NCI-H187 treated with DMSO at 0.1 percent for 48 hours (cell line): ENCODE measurements around the gene GRID1.

Source experiments
- DNase-seq: peaks from one replicate; lab custom pipeline; 2025; lab: John Stamatoyannopoulos, UW

The GRID1 gene

GRCh38 chr10:86368987-86369386 is 2.4 kb upstream of the GRID1 start:
- no peak for DNase-seq

- DNase-seq: no peak
Observed at GRCh38 chr10:86368046-86368445, 1.5 kb upstream of the GRID1 start.

GRCh38 chr10:86367152-86367951 is 757 bp upstream of the GRID1 start:
- no peak for DNase-seq

- no peak for DNase-seq
Observed at GRCh38 chr10:86366902-86367151, 232 bp upstream of the GRID1 start.

- DNase-seq: no peak
Observed at GRCh38 chr10:86365346-86366032, 1.1 kb downstream of the GRID1 start.

- no peak for DNase-seq
Observed at GRCh38 chr10:86364491-86365345, 1.9 kb downstream of the GRID1 start.

GRCh38 chr10:86363833-86364490 is 2.6 kb downstream of the GRID1 start:
- DNase-seq: no peak

- DNase-seq: no peak
Observed at GRCh38 chr10:86363184-86363832, 3.3 kb downstream of the GRID1 start.

- no peak for DNase-seq
Observed at GRCh38 chr10:86362586-86363183, 3.9 kb downstream of the GRID1 start.

GRCh38 chr10:86362129-86362527 is 4.5 kb downstream of the GRID1 start:
- DNase-seq: no peak

GRCh38 chr10:86361156-86362128 is 5.2 kb downstream of the GRID1 start:
- DNase-seq: no peak

- no peak for DNase-seq
Observed at GRCh38 chr10:86360657-86361056, 5.9 kb downstream of the GRID1 start.

GRCh38 chr10:86359954-86360353 is 6.6 kb downstream of the GRID1 start:
- DNase-seq: no peak

GRCh38 chr10:86359111-86359510 is 7.5 kb downstream of the GRID1 start:
- DNase-seq: no peak

- DNase-seq: no peak
Observed at GRCh38 chr10:86357676-86358075, 8.9 kb downstream of the GRID1 start.

GRCh38 chr10:86357041-86357440 is 9.6 kb downstream of the GRID1 start:
- no peak for DNase-seq

- DNase-seq: no peak
Observed at GRCh38 chr10:86356296-86356695, 10.3 kb downstream of the GRID1 start.

- DNase-seq: no peak
Observed at GRCh38 chr10:86355571-86356038, 11.0 kb downstream of the GRID1 start.

GRCh38 chr10:86354761-86355540 is 11.6 kb downstream of the GRID1 start:
- DNase-seq: no peak
